ENCODE measurements around the gene PGC. TPM values are rescaled to one million over a fixed set of nuclear protein-coding genes. Genes with fewer than 3 reads are reported as not detected.

PGC gene
- total and polyA plus RNA-seq, 2 donors (not counting 3 experiments of a cell fraction or from before 2014, with no cell fraction given) = not detected

DNA sequence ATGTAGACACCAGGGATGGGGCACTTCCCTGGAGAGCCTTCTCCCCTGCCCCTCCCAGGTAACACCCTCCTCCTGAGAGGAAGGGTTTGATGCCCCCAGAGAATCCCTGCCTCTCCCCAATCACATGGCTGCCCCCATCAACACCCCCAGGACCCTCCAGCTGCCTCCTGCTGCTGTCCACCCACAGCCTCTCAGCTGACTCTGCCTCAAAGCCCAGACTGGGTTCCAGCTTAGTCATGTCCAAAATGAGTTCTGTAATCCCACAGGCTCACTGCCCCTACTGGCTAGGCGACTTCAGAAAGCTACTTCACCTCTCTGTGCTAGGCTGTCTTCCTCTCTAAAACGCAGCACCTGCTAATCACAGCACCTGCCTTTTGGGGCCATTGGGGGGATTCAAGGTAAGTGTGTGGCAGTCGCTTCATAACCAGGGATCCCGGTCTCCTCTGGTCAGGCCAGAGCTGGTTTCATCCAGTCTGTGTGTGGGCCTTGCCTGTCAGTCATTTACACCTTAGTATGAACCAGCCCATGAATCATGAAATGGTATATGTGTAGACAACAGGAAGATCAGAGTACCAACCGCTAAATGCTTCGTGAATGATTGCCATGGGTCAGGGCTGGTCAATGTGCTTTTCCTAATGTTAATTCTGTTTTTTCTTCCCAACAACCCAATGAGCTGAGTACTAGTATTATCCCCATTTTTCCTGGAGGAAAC is 52.2 kb downstream of the PGC start:
- FAIRE-seq = no peak
- H3K4me3 ChIP-seq (replicated peaks in 1 of 3; ENCODE audit: insufficient read depth in 1 of 3, low read depth in 1 of 3, low read length in 3 of 3) = no peak overlapping the region
- POLR2A ChIA-PET = no interaction called here
- no peak overlapping the region for H3K4me2 ChIP-seq (ENCODE audit: insufficient read depth, low read length)
- H3K79me2 ChIP-seq (ENCODE audit: control insufficient read depth, insufficient read depth, low read length) = no peaks in the 10 kb centered on the region
- peaks cover 0 to 2% of the 10 kb centered on the region in 2 experiments for H3K27me3 ChIP-seq (ENCODE audit: control insufficient read depth in 2 of 2, insufficient read depth in 2 of 2, low read length in 2 of 2)
- no peak for DNase-seq (ENCODE audit: low read depth, low spot score)
- TF ChIP-seq GATA2 (IDR thresholded peaks at IDR 0.05; ENCODE audit: insufficient read depth, insufficient read length, low read depth, low read length) = no peak
- no peak for TF ChIP-seq POLR2A (IDR thresholded peaks at IDR 0.05; ENCODE audit: low read depth, low read length)
- no peak for TF ChIP-seq POLR2AphosphoS5 (IDR thresholded peaks at IDR 0.05; ENCODE audit: insufficient read depth, low read depth, low read length)
- TF ChIP-seq, protein P1, sequence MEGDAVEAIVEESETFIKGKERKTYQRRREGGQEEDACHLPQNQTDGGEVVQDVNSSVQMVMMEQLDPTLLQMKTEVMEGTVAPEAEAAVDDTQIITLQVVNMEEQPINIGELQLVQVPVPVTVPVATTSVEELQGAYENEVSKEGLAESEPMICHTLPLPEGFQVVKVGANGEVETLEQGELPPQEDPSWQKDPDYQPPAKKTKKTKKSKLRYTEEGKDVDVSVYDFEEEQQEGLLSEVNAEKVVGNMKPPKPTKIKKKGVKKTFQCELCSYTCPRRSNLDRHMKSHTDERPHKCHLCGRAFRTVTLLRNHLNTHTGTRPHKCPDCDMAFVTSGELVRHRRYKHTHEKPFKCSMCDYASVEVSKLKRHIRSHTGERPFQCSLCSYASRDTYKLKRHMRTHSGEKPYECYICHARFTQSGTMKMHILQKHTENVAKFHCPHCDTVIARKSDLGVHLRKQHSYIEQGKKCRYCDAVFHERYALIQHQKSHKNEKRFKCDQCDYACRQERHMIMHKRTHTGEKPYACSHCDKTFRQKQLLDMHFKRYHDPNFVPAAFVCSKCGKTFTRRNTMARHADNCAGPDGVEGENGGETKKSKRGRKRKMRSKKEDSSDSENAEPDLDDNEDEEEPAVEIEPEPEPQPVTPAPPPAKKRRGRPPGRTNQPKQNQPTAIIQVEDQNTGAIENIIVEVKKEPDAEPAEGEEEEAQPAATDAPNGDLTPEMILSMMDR (IDR thresholded peaks at IDR 0.05; ENCODE audit: extremely low read depth in 1 of 2, insufficient read depth in 1 of 2, low read depth in 1 of 2, low read length in 2 of 2) = no peak
- no peak for TF ChIP-seq MYC (IDR thresholded peaks at IDR 0.05; ENCODE audit: low read depth, low read length)
- no peak for TF ChIP-seq EZH2 (IDR thresholded peaks at IDR 0.05; ENCODE audit: borderline replicate concordance, low read depth, low read length, severe bottlenecking)
- no peak for TF ChIP-seq JUN (IDR thresholded peaks at IDR 0.05; ENCODE audit: borderline replicate concordance, insufficient read depth, insufficient read length, low read depth)
- TF ChIP-seq, protein P2, sequence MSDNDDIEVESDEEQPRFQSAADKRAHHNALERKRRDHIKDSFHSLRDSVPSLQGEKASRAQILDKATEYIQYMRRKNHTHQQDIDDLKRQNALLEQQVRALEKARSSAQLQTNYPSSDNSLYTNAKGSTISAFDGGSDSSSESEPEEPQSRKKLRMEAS (IDR thresholded peaks at IDR 0.05; ENCODE audit: insufficient read depth, insufficient read length) = no peak
- no peak for TF ChIP-seq FOS (IDR thresholded peaks at IDR 0.05; ENCODE audit: borderline replicate concordance, insufficient read depth, low read length)
- dilution Hi-C loops (cut with MboI; ENCODE audit: extremely low pct_ligation_motif_present, low sequenced_read_pairs) = no loop called here
- no peak overlapping the region for H3K27ac ChIP-seq (ENCODE audit: insufficient read depth, low read depth, low read length)
- peaks cover 19% of the 10 kb centered on the region for H3K4me1 ChIP-seq (ENCODE audit: control insufficient read depth, extremely low read depth, insufficient read depth, low read length)
- no peaks in the 10 kb centered on the region for H3K9me1 ChIP-seq (replicated peaks; ENCODE audit: control insufficient read depth, extremely low read depth, insufficient read depth, low read length)
- H3K36me3 ChIP-seq (ENCODE audit: control insufficient read depth in 2 of 2, extremely low read depth in 1 of 2, insufficient read depth in 2 of 2, low read length in 2 of 2) = no peaks in the 10 kb centered on the region
- CTCF ChIA-PET = interaction anchor here (1.2 to 2.7 kb wide), 4 partner anchors 12 to 92 kb away, joined by 4 to 9 read pairs (median 7); no protein-coding TSS in a partner anchor
- H3K9ac ChIP-seq (replicated peaks; ENCODE audit: extremely low read depth, insufficient read depth, low read length) = no peak overlapping the region
- H4K20me1 ChIP-seq (replicated peaks; ENCODE audit: control insufficient read depth, extremely low read depth, insufficient read depth, low read length) = no peaks in the 10 kb centered on the region
- H2AFZ ChIP-seq (ENCODE audit: low read depth, low read length) = no peak overlapping the region
- intact Hi-C loops (cut with micrococcal nuclease) = no loop called here
- BruUV-seq (replicated peaks) = no TSS peak
- H3K9me3 ChIP-seq (replicated peaks; ENCODE audit: control insufficient read depth, insufficient read depth, low read length) = no peaks in the 10 kb centered on the region

Data from endothelial cell of umbilical vein (primary cell).